Activated T-cell treated with anti-CD3 and anti-CD28 coated beads, Interleukin-2, amount 50 U/mL, for 1 hour (primary cell): ENCODE data around the gene RNGTT.
"Not testable (repeated sequence)": the region's sequence is repeated elsewhere in the genome, so short reads cannot be mapped to it uniquely, and the experiment has no call there.

Source experiments
- DNase-seq: peaks from one replicate; pipeline ENCODE4 v3.0.0-alpha.2; 2020

Gene RNGTT

DNA sequence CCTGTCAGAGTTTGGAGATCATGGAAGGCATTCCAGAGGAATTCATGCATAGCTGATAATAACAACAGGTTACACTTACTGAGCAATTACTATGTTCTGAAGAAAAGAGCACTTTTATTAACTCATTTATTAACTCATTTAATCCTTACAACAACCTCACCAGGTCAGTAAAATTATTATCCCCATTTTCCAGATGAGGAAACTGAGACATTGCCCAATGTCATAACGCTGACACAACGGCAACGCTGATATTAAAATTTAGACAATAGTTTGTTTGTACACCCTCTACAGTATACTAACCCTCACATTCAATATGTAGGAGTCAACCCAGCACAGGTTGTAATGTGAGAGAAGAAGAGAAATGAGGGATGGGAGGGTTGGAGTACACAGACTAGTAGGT, 105.0 kb downstream of the RNGTT start:
- no peak for DNase-seq

DNA sequence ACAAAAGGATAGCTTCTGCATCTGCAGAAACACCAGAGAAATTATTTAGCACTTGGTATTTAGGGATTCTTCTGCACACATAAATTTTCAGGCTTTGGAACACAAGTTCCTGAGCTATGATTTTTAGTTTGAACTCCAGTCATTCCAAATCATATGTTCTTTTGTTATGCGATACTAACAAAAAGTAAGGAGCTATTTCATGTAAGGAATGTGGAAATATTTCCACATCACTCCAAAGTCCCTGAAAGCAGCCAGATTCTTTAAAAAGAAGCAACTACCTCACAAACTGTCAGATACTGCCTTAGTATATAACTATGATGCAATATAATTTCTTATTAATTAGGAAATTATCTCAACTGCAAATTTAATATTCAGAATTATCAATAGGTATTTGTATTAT, 106.9 kb downstream of the RNGTT start:
- no peak for DNase-seq

DNA sequence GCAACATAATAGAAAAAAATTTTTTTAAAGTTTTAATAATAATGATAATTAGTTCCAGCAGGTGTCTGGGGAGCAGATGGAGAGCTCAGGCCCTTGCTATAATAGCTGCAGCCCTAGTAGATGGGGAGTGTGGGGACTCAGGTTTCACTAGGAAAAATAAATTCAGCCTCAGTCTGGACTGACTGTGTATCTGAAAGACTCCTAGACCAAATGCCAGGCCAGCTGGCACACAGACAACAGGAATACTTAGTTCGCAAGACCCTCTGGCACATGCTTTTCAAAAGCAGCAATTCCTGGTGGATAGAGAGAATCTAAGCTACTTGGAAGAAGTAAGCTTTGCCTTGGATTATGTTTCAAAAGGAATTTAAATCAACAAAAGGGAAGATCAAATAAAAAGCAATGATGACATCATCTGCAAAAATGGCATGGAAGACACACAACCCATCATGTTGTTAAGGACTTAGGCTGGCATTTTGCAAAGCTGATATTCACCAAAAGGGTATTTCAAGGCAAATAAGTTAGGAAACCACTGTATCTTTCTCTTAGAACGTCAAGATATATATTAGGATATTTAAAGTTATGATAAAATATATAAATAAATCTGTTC, 107.8 kb downstream of the RNGTT start:
- DNase-seq, result no peak

DNA sequence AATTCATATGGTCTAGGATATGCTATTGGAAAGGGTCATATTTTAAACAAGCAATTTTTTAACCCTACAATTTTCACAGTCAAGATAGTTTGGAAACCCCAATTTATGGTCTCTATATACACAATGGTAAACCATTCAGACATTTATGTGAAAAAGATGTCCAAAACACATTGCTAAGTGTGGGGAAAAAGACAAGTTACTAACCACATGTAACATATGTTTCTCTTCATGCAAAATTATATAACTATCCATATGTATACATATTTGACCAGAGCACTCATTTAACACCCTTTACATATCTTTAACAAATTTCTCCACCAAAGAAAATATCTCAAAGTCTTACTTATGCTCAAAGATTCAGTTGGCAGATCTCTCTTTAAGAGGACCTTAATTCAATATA, 110.6 kb downstream of the RNGTT start:
- DNase-seq, result no peak

DNA sequence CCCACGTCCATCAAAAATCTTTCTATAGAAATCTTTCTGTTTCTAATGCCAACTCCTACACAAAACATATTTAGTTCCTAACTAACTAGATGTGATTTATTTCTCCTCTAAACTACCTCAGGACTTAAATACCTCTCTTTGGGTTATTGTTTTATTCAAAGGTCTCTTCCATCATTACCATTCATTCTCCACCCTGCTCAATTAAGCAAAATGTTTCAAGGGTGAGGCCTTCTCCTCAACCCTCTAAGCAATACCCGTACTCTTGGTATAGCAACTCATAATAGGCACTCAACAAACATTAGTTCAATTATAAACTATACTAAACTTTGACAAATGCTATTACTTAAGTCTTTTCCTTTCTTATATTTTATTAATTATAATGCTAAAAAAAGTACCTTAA, 111.4 kb downstream of the RNGTT start:
- no peak for DNase-seq

DNA sequence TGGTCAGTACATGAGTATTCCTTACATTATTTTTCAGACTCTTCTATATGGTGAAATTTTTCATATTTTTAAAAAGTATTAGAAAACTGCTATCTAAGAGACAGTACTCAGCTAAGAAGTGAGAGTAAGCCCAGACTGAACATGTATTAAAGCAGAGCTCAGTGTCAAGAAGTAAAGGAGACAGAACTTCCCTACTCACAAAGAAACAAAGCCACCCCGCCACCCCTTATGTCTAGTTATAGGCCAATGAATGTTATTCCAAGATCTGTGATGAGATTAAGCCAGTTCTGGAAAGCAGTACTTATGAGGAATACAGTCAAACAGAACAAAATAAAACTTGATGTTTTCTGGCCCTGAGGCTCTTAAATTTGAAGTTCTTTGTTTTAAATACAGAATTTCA, 114.5 kb downstream of the RNGTT start:
- no peak for DNase-seq

DNA sequence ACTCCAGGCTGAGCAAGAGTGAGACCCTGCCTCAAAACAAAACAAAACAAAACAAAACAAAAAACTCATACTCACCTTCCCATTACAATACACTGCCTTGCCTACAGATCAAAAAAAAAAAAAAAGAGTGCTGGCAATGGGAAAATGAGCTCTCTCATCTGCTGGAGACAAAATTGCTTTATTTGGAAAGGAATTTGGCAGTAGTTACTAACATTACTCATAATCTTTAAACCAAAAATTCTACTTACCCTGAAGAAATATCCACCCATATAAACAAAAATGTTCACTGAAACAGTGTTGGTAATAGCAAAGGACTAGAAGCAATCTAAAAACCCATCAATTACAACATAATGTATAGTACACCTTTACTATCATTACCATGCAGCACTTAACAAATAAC, 120.4 kb downstream of the RNGTT start:
- no peak for DNase-seq

DNA sequence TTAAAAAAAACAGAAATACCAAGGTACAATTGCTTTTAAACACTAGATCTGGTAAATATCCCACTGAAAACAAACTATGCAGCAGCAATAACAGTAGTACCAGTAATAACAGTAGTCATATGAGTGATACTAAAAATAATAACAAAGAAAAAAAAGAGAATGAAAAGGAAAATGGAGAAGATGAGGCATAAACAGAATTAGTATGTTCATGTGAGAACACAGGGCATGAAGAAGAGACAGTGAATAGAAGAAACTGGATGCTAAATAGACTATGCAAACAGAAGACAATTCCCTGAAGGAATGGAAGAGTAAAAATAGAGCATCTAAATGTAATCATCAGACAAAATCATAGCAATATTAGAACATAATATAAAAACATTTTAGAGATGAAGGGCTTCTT, 121.1 kb downstream of the RNGTT start:
- DNase-seq, result no peak

DNA sequence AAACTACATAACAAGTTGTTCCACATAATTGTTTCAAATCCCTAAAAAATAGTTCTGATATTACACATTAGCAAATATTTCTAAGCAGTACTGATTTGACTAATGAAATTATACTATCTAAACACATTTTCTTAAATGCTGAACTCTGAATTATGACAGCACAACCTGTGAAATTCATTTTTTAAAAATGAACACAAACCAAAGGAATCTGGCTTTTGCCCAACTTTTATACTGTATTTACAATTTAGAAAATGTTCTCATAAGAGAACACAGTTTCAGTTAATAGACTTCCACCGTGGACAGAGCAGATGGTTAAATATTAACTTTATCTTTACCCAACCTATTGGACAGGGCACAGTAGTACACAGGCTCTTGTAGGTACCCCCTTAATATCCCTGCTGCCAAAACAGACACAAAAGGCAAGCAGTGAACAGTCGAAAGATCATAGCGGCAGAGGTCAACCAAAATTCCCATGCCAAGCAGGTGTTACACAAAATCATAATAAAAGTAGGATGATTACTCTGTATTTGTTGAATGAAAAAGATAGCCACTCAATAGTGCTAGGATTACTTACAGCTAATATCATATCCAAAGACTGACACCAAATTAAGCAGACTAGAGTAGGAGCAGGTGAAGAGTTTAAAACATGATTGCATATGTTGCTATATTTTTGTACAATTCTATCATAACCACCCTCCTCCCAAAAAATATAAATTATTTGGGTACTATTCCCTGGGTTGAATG, 122.5 kb downstream of the RNGTT start:
- DNase-seq, result no peak

DNA sequence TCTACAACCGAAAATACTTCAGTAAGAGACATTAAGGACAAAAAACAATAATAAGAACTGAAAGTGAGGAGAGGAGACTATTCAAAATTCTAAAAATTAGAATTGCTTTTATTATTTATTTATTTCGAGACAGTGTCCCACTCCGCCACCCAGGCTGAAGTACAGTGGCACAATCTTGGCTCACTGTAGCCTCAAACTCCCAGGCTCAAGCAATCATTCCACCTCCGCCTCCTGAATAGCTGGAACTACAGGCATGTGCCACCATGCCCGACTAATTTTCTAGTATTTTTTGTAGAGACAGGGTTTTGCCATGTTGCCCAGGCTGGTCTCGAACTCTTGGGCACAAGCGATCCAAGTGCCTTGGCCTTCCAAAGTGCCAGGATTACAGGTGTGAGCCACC, 123.1 kb downstream of the RNGTT start:
- no peak for DNase-seq

DNA sequence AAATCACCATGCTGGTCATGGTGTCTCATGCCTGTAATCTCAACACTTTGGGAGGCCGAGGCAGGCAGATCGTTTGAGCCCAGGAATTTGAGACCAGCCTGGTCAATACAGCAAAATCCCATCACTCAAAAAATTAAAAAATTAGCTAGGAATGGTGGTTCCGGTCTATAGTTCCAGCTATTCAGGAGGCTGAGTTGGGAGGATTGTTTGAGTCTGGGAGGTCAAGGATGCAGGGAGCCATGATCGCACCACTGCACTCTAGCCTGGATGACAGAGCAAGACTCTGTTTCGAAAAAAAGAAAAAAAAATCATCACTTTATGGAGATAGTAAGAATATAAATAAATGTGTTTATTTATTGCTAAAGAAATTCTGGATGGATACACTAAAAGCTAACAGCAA, 124.1 kb downstream of the RNGTT start:
- no peak for DNase-seq

DNA sequence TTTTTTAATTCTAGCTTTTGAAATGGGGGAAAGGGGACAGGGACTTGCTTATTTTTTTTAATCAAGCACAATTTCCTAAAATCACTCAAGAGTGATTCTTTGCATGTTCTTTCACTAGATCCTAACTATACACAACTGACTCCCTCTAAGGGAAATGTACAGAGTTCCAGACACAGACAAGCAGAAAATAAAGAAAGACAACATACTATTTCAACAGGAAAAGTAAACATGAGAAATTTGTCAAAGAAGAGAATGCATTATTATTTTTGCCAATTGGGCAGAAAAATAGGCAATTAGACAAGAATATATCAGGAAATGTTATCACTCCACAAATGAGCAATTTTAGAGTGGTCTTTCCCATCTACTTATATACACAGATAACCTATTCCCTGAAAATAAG, 128.2 kb downstream of the RNGTT start:
- DNase-seq, result no peak

DNA sequence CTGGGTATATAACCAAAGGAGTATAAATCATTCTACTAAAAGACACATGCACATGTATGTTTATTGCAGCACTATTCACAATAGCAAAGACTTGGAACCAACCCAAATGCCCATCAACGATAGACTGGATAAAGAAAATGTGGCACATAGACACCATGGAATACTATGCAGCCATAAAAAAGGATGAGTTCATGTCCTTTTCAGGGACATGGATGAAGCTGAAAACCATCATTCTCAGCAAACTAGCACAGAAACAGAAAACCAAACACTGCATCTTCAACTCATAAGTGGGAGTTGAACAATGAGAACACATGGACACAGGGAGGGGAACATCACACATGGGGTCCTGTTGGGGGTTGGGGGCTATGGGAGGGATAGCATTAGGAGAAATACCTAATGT, 130.3 kb downstream of the RNGTT start:
- not testable (repeated sequence) for DNase-seq

DNA sequence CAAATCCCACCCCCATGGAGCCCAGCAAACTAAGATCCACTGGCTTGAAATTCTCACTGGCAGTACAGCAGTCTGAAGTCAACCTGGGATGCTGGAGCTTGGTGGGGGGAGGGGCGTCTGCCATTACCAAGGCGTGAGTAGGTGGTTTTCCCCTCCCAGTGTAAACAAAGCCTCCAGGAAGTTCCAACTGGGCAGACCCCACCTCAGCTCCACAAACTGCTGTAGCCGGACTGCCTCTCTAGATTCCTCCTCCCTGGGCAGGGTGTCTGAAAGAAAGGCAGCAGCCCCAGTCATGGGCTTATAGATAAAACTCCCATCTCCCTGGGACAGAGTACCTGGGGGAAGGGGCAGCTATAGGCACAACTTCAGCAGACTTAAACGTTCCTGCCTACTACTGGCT, 135.8 kb downstream of the RNGTT start:
- DNase-seq, result not testable (repeated sequence)

DNA sequence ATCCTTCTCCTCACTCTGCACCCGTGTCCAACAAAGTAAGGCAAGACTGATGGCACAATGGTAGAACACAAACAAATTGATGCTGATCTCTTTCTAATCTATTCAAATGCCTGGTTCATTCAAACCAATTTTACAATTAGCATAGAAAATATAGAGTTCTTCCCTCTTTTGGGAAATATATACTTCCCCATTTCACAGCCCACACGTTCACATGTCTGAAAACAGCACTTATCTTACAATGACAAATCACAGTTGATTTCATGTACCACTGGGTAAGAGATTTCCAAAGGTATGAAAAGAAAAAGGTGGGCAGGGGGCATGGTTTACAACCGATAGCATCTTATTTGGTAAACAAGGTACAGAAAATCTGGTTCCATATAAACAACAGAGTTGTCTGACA, 137.6 kb downstream of the RNGTT start:
- DNase-seq, result no peak

DNA sequence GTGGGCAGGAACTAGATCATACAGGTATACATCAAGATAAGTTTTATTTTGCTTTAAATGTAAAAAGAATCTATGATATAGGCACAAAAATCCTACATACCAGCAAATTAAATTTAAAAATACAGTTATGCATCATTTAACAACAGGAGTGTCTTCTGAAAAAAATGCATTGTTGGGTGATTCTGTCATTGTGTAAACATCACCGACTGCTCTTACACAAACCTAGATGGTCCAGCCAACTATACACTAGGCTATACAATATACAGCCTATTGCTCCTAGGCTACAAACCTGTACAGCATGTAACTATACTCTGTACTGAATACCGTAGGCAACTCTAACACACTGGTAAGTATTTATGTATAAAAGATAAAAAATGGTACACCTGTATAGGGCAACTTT, 139.4 kb downstream of the RNGTT start:
- no peak for DNase-seq

DNA sequence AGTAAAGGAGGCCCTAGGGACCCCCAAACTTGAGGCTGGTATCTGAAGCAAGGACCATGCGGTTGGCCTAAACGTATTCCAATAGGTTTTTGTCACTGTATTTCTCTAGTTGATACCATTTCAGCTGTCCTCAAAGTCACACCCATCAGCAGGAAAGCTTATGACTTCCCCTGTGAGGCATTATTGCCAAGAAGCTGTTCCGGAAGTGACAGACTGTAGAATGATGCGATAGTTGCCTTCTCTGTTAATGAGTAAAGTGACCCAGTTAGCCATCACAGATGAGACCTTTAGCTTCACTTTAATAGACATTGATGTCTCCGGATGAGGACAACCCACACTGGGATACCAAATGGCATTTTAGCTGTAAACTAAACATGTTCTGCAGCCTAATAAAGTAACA, 147.9 kb downstream of the RNGTT start:
- DNase-seq, result no peak

DNA sequence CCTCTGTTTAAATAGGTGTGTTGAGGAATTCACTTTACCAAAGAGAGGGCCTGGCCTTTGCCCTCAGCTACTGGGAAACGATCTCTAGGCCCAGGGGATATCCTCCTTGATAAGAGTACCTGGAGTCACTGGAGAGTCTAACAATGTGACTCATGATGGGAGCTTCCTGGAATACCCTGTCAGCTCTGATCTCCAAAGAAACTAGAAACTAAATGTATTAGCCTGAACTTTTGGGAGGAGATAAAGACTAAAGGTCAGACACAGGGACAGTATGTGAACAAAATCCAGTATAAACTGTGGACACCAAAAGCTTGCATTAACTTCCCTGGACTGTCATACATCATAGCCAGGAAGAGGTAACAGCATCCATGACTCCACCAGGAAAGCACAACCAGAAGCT, 148.5 kb downstream of the RNGTT start:
- no peak for DNase-seq

DNA sequence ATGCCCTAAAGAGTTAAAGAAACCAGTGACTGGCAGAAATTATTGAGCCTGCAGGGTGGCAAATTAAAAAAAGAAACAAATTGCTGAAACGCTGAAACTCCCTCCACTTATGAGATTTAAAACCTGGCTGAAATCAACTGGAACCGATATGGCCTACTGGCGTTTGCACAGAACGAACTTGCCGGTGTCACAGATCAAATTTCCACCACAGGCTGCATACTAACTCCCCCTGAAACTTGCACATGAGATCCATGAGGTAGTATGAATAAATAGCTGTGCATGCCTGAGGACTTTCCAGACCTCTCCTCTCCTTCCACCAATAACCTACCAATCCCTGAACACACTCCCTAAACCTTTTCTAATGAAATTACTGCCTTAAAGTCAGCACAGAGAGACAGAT, 150.4 kb downstream of the RNGTT start:
- DNase-seq, result no peak

DNA sequence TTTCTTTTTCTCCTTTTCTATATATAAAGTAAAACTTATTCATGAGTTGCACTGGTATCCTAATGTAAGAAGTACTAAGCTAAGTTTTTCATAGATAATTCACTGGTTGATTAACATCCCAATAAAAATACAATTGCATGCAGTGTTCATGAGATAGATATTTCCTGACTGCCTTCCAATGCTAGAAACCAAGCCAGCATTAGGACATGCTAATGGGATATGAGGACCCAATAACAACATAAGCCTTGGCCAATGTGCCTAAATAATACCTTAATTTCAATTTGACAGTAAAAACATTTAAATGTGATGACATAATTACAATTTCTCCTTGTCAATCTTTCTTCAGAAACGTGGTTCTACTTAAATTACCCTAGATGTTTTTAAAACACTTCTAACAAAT, 152.7 kb downstream of the RNGTT start:
- DNase-seq, result no peak

DNA sequence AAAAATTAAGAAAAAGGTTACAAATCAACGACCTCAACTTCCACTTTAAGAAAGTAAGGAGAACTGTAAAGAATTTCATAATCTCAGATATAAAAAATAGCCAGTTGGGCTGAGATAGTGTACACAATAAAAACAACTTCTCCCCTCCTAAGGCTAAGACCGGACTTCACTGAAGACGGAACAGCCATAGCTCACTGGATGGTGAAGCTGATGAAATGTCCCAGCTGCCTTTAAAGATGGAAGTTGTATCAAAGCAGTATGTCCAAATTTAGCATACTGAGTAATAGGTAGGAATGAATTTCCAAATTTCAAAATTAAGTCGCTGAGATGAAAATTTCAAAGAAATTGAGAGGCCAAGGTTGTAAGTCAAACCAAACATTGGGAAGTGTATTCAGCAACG, 153.3 kb downstream of the RNGTT start:
- no peak for DNase-seq

DNA sequence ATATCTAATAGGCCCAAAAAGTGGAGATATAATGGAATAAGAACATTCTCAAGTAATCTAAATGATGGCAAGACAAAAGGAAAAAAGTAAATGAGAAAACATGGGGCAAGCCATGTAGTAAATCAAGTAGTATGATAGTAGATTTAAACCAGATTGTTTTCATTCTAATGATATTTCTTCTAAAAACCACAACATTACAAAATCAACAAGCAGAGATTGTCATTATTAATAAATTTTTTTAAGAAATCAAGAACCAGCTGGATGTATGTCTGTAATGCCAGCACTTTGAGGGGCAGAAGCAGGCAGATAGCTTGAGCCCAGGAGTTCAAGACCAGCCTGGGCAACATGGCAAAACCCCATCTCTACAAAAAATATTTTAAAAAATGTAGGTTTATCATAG, 155.0 kb downstream of the RNGTT start:
- no peak for DNase-seq

DNA sequence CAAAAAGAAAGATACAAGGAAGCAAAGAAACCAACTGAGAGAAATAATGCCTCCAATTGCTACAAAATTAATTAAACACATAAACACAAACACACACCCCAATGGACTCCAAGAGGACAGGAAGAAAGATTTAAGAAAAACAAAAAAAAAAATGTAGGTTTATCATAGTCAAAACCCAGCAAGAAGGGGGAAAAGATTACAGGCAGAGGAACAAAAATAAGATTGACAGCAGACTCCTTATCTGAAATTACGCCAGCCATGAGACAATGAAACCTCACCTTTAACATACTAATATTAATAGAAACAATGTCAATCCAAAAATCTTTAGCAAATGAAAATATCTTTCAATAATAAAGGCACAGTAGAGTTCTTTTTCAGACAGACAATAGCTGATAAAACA, 155.8 kb downstream of the RNGTT start:
- no peak for DNase-seq

DNA sequence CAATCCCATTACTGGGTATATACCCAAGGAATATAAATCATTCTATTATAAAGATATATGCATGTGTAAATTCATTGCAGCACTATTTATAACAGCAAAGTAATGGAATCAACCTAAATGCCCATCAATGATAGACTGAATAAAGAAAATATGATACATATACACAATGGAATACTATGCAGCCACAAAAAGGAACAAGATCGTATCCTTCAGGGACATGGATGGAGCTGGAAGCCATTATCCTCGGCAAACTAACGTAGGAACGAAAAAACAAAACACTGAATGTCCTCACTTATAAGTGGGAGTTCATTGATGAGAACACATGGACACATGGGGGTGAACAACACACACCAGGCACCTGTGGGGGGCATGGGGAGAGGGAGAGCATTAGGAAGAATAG, 156.7 kb downstream of the RNGTT start:
- DNase-seq, result no peak

DNA sequence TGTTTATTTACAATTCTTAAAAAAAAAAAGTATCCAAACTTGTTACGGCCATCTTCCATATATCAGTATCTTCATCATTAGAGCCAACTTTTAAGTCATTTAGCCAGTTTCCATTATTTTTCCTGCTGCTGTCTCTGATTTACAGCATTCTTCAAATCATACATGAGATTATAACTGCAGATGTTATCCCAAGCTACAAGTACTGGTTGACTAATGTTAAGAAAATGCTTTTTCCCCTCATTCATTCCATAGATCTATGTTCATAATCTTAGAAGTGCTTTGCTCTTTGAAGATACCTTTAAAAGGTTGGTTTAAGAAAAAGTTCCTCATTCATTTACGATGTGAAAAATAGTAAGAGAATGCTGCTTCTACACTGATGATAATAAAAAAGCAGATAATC, 158.7 kb downstream of the RNGTT start:
- no peak for DNase-seq
